Osteocyte (in vitro differentiated cells): ENCODE results near the gene FBXW9. TPM values are rescaled to one million over a fixed set of nuclear protein-coding genes. Genes with fewer than 3 reads are reported as not detected.
"Not testable (repeated sequence)": the region's sequence is repeated elsewhere in the genome, so short reads cannot be mapped to it uniquely, and the experiment has no call there.

Source experiments
- DNase-seq: peaks from one replicate; pipeline ENCODE4 v3.0.0; 2021; ENCODE audit warnings: mixed read lengths; ENCODE audit not compliant: unreplicated experiment; ENCODE audit errors: extremely low spot score
- H3K27ac Mint-ChIP-seq: one replicate; pipeline ENCODE4 v1.8.0; 2021; ENCODE audit warnings: mild to moderate bottlenecking, mixed read lengths; ENCODE audit not compliant: unreplicated experiment
- H3K27me3 Mint-ChIP-seq: one replicate; pipeline ENCODE4 v1.8.0; 2021; ENCODE audit warnings: mixed read lengths; ENCODE audit not compliant: unreplicated experiment
- H3K36me3 Mint-ChIP-seq: one replicate; pipeline ENCODE4 v1.8.0; 2021; ENCODE audit warnings: mixed read lengths; ENCODE audit not compliant: unreplicated experiment
- H3K4me1 Mint-ChIP-seq: one replicate; pipeline ENCODE4 v1.8.0; 2021; ENCODE audit warnings: mixed read lengths; ENCODE audit not compliant: unreplicated experiment
- H3K4me3 Mint-ChIP-seq: one replicate; pipeline ENCODE4 v1.8.0; 2021; ENCODE audit warnings: mild to moderate bottlenecking, moderate library complexity, mixed read lengths; ENCODE audit not compliant: unreplicated experiment
- H3K9me3 Mint-ChIP-seq: one replicate; pipeline ENCODE4 v1.8.0; 2021; ENCODE audit warnings: mixed read lengths; ENCODE audit not compliant: unreplicated experiment
- total RNA-seq: library from RNA; stranded (reverse); gene quantifications from 2 replicates; pipeline ENCODE4 v1.2.1, GENCODE V29; 2021
- TF ChIP-seq, protein P1 (sequence below): fragments of 200-600 bp; sonication (generic); IDR thresholded peaks from 2 replicates; pipeline ENCODE4 v1.5.0; 2021; ENCODE audit warnings: antibody characterized with exemption, mild to moderate bottlenecking, moderate library complexity

Gene FBXW9
- total RNA-seq, 1 donor from 2014 or later, result 10.9 TPM

DNA sequence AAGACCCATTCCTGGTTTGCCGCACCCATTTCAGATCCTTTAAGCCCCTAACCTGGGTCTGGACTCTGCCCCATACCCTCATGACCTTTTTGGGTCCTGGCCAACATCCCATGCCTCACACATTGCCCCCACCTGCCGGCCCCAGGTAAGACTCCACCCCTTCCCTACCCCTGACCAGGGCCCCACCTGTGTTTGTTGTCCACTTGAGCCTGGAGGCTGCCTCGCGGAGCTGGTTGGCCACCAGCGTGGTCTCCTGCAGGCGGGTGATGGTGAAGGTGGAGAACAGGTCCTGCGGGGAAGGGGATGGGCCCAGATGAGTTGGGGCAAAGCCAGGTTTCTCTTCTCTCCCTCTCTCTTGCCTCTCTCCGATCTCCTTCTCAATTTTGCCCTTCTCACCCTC lies 49.4 kb downstream of the FBXW9 start:
- no peaks in the 10 kb centered on the region for H3K9me3 Mint-ChIP-seq
- H3K27me3 Mint-ChIP-seq, result no peaks in the 10 kb centered on the region
- no peak for DNase-seq
- H3K36me3 Mint-ChIP-seq, result peaks cover 10% of the 10 kb centered on the region
- H3K4me3 Mint-ChIP-seq, result no peak overlapping the region
- no peak overlapping the region for H3K27ac Mint-ChIP-seq
- TF ChIP-seq, protein P1, sequence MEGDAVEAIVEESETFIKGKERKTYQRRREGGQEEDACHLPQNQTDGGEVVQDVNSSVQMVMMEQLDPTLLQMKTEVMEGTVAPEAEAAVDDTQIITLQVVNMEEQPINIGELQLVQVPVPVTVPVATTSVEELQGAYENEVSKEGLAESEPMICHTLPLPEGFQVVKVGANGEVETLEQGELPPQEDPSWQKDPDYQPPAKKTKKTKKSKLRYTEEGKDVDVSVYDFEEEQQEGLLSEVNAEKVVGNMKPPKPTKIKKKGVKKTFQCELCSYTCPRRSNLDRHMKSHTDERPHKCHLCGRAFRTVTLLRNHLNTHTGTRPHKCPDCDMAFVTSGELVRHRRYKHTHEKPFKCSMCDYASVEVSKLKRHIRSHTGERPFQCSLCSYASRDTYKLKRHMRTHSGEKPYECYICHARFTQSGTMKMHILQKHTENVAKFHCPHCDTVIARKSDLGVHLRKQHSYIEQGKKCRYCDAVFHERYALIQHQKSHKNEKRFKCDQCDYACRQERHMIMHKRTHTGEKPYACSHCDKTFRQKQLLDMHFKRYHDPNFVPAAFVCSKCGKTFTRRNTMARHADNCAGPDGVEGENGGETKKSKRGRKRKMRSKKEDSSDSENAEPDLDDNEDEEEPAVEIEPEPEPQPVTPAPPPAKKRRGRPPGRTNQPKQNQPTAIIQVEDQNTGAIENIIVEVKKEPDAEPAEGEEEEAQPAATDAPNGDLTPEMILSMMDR, result no peak
- no peaks in the 10 kb centered on the region for H3K4me1 Mint-ChIP-seq

DNA sequence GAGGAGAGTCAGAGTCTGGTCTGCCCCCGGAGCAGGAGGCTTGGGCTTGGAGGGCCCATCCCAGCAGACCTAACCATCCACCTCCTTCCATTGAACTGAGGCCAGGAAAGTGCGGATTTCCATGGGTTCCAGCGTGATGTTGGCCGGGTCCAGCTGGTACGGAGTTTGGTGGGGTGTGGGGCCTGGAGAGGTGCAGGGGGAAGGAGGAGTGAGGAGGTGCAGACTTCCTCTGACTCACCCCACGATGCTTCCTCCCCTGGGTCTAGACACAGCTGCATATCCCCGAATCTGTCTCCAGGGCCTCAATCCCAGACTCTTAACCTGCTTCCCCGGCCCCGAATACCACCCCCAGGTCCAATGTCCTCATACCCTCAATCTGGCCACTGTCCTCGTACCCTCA lies 49.9 kb downstream of the FBXW9 start:
- Mint-ChIP-seq H3K27ac (no peak overlapping the region), H3K4me1 (no peaks in the 10 kb centered on the region), H3K4me3 (no peak overlapping the region), H3K27me3 (no peaks in the 10 kb centered on the region), H3K36me3 (peaks cover 6% of the 10 kb centered on the region), H3K9me3 (no peaks in the 10 kb centered on the region)
- DNase-seq, result no peak
- TF ChIP-seq, protein P1, result no peak

DNA sequence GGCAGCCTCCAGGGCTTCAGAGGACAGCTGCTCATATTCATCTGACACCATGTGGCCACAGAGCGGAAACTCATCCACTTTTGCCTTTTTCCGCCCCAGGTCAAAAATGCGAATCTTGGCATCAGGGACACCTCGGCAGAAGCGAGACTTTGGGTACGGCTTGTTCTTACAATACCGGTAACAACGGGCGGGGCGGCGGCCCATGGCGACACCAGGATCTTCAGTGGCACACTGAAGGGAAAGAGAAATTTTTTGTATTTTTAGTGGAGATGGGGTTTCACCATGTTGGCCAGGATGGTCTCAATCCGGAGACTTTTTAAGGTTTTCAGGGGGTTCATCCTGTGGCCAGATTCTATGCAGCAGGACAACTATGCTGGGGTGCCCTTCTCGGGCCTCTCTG lies 52.7 kb downstream of the FBXW9 start:
- not testable (repeated sequence) for H3K36me3 Mint-ChIP-seq, H3K4me3 Mint-ChIP-seq, H3K27ac Mint-ChIP-seq, H3K27me3 Mint-ChIP-seq, H3K4me1 Mint-ChIP-seq, DNase-seq, H3K9me3 Mint-ChIP-seq

DNA sequence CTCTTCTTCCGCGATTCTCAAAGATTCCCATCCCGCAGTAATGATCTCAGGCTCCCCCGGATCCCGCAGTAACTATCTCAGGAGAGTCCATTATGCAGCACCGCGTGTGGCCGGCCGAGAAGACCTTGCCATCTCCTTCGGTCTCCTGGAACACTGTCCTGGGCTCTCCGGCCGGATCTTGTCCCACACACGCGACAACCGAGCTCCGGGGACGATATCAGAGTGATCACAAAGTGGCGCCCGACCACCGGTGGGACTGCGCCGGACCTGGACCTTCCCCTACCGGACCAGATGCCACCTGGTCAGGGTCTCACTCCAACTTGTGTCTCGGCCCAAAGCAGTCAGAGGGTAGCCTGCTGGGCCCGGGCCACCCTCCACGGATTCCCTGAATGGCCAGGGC lies 53.9 kb downstream of the FBXW9 start:
- TF ChIP-seq, protein P1, result no peak
- Mint-ChIP-seq H3K27me3 (no peaks in the 10 kb centered on the region), H3K36me3 (peaks cover 1% of the 10 kb centered on the region), H3K27ac (no peak overlapping the region), H3K4me3 (no peak overlapping the region), H3K4me1 (peaks cover 6% of the 10 kb centered on the region), H3K9me3 (no peaks in the 10 kb centered on the region)
- DNase-seq, result no peak

DNA sequence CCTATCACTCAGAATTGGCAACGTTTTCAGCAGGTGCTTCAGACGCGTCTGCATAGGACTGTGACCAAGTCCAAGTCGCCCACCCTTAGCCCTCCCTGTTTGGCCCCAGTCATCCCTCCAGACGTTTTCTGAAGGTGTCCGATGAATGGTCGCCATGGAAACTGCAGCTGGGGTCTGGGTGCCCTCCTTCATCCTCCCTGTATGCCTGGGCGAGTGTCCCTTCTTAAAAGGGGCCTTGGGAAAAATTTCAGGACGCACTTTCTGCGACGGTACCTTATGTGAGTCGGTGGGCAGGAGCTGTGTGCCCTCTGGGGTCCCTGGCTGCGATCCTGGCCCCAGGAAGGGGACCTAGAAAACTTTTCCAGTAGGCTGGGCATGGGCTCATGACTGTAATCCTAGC lies 55.0 kb downstream of the FBXW9 start:
- peaks cover 1% of the 10 kb centered on the region for H3K36me3 Mint-ChIP-seq
- H3K4me1 Mint-ChIP-seq, result peaks cover 6% of the 10 kb centered on the region
- DNase-seq, result no peak
- H3K27ac Mint-ChIP-seq, result no peak overlapping the region
- no peaks in the 10 kb centered on the region for H3K9me3 Mint-ChIP-seq
- H3K27me3 Mint-ChIP-seq, result no peaks in the 10 kb centered on the region
- TF ChIP-seq, protein P1, result no peak
- H3K4me3 Mint-ChIP-seq, result no peak overlapping the region
